ENCODE measurements around the gene OR13C5. TPM values are rescaled to one million over a fixed set of nuclear protein-coding genes. Genes with fewer than 3 reads are reported as not detected.
"Not testable (repeated sequence)": the region's sequence is repeated elsewhere in the genome, so short reads cannot be mapped to it uniquely, and the experiment has no call there.

The OR13C5 gene, protein sequence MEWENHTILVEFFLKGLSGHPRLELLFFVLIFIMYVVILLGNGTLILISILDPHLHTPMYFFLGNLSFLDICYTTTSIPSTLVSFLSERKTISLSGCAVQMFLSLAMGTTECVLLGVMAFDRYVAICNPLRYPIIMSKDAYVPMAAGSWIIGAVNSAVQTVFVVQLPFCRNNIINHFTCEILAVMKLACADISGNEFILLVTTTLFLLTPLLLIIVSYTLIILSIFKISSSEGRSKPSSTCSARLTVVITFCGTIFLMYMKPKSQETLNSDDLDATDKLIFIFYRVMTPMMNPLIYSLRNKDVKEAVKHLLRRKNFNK
- total RNA-seq = not detected

GRCh38 chr9:104599313-104599712, at the start of gene OR13C5:
Gene OR13C5 (minus strand): TSS chr9:104599413. CDS start chr9:104599413, 0 bp downstream.
- DNase-seq = not testable (repeated sequence)

DNA sequence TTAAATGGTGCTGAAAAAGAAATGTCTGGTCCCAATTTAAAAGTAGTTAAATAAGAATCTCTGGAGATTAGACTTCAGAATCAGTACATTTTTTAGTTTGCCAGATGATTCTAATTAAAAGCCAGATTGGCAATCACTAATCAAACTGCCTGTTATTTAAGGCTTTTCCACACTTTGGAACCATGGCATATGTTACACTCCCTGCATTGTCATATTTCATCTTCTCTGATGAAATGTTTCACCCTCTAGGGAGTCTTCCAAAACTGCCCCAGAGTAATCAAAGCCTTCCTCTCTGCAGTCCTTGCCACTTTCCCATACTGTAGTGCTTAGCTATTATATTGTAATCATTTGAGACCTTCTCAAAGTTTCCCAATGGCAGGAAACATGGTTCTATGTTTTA, 36.2 kb upstream of the OR13C5 start:
- no peak for DNase-seq

GRCh38 chr9:104633976-104634520, 34.8 kb upstream of the OR13C5 start:
- no peak for DNase-seq

DNA sequence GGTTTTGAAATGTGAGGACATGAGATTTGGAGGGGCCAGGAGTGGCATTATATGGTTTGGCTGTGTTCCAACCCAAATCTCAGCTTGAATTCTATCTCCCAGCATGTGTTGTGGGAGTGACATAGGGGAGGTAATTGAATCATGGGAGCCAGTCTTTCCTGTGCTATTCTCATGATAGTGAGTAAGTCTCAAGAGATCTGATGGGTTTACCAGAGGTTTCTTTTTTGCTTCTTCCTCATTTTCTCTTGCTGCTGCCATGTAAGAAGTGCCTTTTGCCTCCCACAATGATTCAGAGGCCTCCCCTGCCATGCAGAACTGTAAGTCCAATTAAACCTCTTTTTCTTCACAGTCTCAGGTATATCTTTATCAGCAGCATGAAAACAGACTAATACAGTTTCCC, 26.8 kb upstream of the OR13C5 start:
- DNase-seq = not testable (repeated sequence)

DNA sequence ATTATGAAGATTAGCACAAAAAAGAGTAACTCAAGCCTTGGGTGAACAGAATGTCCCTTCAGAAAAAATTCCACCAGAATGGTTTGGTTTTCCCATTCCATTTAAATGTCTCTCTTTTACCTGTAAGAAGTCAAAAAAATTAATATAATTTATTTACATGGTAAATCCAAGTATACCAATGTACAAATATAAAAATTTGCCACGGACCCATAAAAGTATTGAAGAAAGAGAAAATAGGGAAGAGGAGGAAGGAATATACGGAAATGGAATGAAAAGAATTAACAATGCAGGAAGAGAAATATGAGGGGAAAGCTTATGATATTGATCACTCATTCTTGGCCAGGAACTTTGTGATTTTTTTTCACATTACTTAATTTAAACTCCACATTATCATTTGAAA, 18.9 kb upstream of the OR13C5 start, which contains the start of gene OR13C9:
Gene OR13C9 (minus strand): TSS at position 101 of the 400 bp plus-strand sequence. CDS start 0 bp downstream, at position 101.
- no peak for DNase-seq

GRCh38 chr9:104617418-104617817, 18.2 kb upstream of the OR13C5 start:
- no peak for DNase-seq

DNA sequence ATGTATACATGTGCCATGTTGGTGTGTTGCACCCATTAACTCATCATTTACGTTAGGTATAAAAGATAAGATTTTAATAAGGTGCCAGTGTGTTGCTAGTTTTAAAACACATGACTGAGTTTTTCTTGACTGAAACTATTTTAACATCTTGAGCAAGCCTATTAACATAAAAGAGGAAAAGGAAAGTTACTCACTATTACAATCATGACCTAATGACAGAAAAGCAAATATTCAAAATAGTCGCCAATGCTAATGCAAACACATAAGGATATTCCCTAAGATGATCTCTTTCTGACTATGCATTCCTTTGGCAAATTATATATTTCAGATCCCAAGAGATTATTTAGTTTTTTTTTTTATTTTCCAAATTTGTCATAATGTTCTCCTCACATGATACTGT, 12.0 kb upstream of the OR13C5 start:
- no peak for DNase-seq

GRCh38 chr9:104608336-104608735, 9.1 kb upstream of the OR13C5 start:
- DNase-seq = no peak

DNA sequence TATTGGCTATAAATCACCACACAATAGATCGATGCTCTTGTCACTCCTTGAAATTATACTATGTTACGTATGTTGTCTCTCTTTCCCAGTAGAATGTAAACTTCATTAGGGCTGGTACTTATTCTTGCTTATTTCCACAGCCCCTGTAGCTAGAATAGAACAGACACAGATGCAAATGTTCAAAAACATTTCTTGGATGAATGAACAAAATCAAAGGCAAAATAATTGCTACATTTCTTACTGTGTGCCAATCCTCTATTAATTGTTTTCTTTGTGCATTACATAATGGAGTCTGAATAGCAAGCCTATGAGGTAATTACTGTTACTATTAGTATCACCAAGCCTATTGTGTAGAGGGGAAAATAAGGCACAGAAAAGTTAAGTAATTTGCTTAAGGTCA, 6.9 kb upstream of the OR13C5 start:
- DNase-seq = no peak

GRCh38 chr9:104605527-104605926, 6.3 kb upstream of the OR13C5 start, which contains the start of gene OR13C2:
Gene OR13C2 (minus strand): TSS chr9:104605627. CDS start chr9:104605627, 0 bp downstream.
- DNase-seq = not testable (repeated sequence)

DNA sequence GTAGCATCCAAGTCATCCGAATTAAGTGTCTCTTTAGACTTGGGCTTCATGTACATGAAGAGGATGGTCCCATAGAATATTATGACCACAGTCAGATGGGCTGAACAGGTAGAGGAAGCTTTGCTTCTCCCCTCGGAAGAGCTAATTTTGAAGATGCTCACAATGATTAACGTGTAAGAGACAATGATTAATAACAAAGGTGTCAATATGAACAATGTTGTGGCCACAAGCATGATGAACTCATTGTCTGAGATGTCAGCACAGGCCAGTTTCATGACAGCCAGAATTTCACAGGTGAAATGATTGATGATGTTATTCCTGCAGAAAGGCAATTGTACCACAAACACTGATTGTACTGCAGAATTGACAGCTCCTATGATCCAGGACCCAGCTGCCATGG, 5.6 kb upstream of the OR13C5 start:
- DNase-seq = no peak

DNA sequence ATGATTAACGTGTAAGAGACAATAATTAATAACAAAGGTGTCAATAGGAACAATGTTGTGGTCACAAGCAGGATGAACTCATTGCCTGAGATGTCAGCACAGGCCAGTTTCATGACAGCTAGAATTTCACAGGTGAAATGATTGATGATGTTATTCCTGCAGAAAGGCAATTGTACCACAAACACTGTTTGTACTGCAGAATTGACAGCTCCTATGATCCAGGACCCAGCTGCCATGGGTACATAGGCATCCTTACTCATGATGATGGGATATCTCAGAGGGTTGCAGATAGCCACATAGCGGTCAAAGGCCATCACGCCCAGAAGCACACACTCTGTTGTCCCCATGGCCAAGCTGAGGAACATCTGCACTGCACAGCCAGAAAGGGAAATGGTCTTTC, 464 bp downstream of the OR13C5 start:
- DNase-seq = not testable (repeated sequence)

- no peak for DNase-seq
Observed at GRCh38 chr9:104589626-104590025, 9.6 kb downstream of the OR13C5 start.

GRCh38 chr9:104586496-104587180, 12.6 kb downstream of the OR13C5 start:
- no peak for DNase-seq

DNA sequence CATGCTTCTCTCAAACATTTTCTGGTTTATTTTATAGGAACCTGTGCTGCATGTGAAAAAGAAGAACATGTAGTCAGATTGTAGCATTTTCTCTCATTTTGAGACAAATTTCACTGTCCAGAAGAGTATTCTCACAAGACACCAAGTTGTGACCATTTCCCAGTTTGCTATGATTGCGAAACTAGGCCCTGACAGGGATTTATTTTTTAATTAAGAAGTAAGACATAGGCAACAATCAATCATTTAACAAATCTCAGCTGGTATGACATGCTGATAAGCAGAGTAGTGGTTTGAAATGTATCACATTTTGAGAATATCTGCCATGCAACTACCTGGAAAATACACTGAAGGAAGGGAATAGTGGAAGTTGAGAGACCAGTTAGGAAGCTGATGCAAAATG, 18.7 kb downstream of the OR13C5 start:
- DNase-seq = no peak

- DNase-seq = no peak
Observed at GRCh38 chr9:104577263-104577662, 21.9 kb downstream of the OR13C5 start.

GRCh38 chr9:104575456-104575855, 23.8 kb downstream of the OR13C5 start:
- no peak for DNase-seq

DNA sequence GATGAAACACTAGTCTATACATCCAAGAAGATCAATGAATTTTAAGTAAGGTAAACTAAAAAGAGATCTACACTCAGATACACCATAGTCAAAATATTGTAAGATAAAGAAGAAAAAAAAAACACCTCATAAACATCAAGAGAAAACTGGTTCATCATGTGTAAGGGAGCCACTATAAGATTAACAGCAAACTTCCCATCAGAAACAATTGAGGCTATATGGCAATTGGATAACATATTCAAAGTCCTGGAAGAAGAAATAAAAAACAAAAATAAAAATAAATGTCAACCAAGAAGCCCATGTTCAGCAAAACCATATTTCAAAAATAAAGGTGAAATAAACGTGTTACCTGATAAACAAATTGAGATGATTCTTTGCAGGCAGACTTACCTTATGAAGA, 26.6 kb downstream of the OR13C5 start:
- no peak for DNase-seq

DNA sequence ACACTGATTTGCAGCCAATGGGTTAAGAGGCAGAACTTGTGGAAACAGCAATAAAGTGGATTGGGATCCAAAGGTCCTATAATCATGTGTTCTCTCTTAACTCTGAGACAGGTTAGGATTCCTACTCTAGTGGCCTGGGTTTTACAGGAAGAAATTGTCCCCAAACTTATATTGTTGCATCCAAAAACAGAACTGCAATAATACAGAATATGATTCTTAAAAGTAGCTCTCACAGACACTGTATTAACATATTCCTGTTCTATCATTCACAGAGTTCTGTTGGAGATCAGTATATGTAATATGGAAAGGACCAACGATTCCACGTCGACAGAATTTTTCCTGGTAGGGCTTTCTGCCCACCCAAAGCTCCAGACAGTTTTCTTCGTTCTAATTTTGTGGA, 30.3 kb downstream of the OR13C5 start, which contains the start of gene OR13C8:
Gene OR13C8 (plus strand): TSS at position 301 of the 400 bp plus-strand sequence. CDS start 0 bp downstream, at position 301.
- DNase-seq = no peak

GRCh38 chr9:104564358-104564757, 34.9 kb downstream of the OR13C5 start:
- DNase-seq = no peak

GRCh38 chr9:104556830-104557634, 42.2 kb downstream of the OR13C5 start:
- no peak for DNase-seq

DNA sequence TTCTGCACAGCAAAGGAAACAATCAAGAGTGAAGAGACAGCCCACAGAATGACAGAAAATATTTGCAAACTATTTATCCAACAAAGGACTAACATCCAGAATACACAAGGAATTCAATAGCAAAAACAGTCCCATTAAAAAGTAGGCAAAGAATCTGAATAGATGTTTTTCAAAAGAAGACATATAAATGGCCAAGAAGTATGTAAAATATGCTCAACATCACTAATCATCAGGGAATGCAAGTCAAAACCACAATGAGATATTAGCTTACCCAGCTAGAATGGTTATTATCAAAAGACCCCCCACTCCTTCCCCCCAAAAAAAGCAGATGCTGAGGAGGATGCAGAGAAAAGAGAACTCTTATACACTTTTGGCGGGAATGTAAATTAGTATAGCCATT, 43.7 kb downstream of the OR13C5 start:
- DNase-seq = no peak

Measured in occipital lobe (tissue), 2 donors.